Upper lobe of right lung (tissue), 1 donor: ENCODE measurements around the gene TNFRSF11A. TPM values are rescaled to one million over a fixed set of nuclear protein-coding genes. Genes with fewer than 3 reads are reported as not detected.

Source experiments
- ATAC-seq: fragments of 200-7000 bp; cut with Tn5 transposase; one replicate; pipeline ENCODE4 v1.9.1; 2020; ENCODE audit warnings: mild to moderate bottlenecking, moderate library complexity
- DNase-seq: peaks from one replicate; pipeline ENCODE4 v3.0.0-alpha.2; 2020
- H3K27ac ChIP-seq: fragments of 200-600 bp; one replicate; pipeline ENCODE4 v1.8.0; 2022
- H3K27me3 ChIP-seq: fragments of 200-600 bp; one replicate; pipeline ENCODE4 v1.8.0; 2022; ENCODE audit warnings: mild to moderate bottlenecking
- H3K36me3 ChIP-seq: fragments of 200-600 bp; one replicate; pipeline ENCODE4 v1.8.0; 2022
- H3K4me1 ChIP-seq: fragments of 200-600 bp; one replicate; pipeline ENCODE4 v1.8.0; 2022
- H3K4me3 ChIP-seq: fragments of 200-600 bp; one replicate; pipeline ENCODE4 v1.8.0; 2022; ENCODE audit warnings: mild to moderate bottlenecking
- H3K9me3 ChIP-seq: fragments of 200-600 bp; one replicate; pipeline ENCODE4 v1.8.0; 2022
- intact Hi-C: fragments of 100-400 bp; cut with DNase I; formaldehyde crosslinking; loops from one replicate; pipeline ENCODE4 v1.11.0; 2022
- total RNA-seq: library from RNA; stranded (reverse); fragmentation: NEBNext Ultra II Directional; extraction: Animal tissue kit (Norgen Biotek cat#: 25700); gene quantifications from one replicate; pipeline ENCODE4 v1.2.1, GENCODE V29; 2021
- TF ChIP-seq, protein P1 (sequence below): fragments of 200-600 bp; IDR thresholded peaks from one replicate; pipeline ENCODE4 v1.8.0; 2022; ENCODE audit warnings: antibody characterized with exemption
- donor health status: DM: no; HTN: yes; CAD: no; lungs with severe emphysema.

Gene TNFRSF11A
- total RNA-seq, 1 donor from 2014 or later = 2.5 TPM

GRCh38 chr18:62341473-62341872, 16.4 kb downstream of the TNFRSF11A start:
- no peak overlapping the region for H3K4me3 ChIP-seq
- DNase-seq (no peak), ATAC-seq (no peak)
- TF ChIP-seq, protein P1, sequence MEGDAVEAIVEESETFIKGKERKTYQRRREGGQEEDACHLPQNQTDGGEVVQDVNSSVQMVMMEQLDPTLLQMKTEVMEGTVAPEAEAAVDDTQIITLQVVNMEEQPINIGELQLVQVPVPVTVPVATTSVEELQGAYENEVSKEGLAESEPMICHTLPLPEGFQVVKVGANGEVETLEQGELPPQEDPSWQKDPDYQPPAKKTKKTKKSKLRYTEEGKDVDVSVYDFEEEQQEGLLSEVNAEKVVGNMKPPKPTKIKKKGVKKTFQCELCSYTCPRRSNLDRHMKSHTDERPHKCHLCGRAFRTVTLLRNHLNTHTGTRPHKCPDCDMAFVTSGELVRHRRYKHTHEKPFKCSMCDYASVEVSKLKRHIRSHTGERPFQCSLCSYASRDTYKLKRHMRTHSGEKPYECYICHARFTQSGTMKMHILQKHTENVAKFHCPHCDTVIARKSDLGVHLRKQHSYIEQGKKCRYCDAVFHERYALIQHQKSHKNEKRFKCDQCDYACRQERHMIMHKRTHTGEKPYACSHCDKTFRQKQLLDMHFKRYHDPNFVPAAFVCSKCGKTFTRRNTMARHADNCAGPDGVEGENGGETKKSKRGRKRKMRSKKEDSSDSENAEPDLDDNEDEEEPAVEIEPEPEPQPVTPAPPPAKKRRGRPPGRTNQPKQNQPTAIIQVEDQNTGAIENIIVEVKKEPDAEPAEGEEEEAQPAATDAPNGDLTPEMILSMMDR = no peak
- intact Hi-C loops = no loop called here
- H3K36me3 ChIP-seq = no peaks in the 10 kb centered on the region
- no peaks in the 10 kb centered on the region for H3K27me3 ChIP-seq
- no peaks in the 10 kb centered on the region for H3K9me3 ChIP-seq
- H3K4me1 ChIP-seq = no peaks in the 10 kb centered on the region
- no peak overlapping the region for H3K27ac ChIP-seq

DNA sequence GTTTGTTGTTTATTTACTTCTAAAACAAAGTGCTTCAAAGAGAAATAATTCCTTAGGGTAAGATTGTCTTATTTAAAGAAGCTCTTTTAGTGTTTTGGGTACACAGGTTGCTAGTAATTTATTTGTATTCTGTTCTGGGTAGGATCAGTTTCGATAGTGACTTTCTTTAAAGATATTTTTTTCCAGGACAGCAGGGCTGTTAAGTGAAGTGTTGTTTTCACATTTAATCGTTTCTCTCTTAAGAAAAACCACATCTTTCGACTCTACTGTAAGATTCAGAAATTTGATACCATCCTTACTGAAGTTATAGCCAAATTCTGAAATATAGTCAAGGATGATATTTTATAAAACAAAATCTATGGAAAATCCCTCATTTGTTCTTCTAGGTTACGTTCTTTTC, 17.8 kb downstream of the TNFRSF11A start:
- H3K27me3 ChIP-seq = no peaks in the 10 kb centered on the region
- TF ChIP-seq, protein P1 = no peak
- no peak overlapping the region for H3K4me3 ChIP-seq
- H3K36me3 ChIP-seq = no peaks in the 10 kb centered on the region
- H3K4me1 ChIP-seq = no peaks in the 10 kb centered on the region
- ATAC-seq (no peak), DNase-seq (no peak)
- H3K27ac ChIP-seq = no peak overlapping the region
- intact Hi-C loops = no loop called here
- no peaks in the 10 kb centered on the region for H3K9me3 ChIP-seq

DNA sequence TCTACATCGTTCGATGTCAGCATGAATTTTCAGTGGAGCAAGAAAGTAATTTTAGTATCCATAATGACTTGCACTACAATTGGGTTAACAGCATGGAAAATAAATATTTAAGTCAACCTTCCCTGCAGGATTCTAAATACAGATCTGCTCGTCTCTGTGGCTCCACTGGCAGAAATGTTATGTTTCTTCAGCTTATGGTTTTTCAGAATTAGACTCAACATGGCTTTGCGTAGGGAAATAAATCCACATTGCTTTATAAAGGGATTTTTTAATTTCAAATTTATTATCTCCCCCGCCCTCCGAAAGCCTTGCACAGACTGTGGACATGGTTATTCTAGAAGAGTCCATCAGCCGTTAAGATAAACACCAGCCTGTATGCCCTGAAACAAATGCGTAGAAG, 18.2 kb downstream of the TNFRSF11A start:
- Histone ChIP-seq H3K27me3 (no peaks in the 10 kb centered on the region), H3K36me3 (no peaks in the 10 kb centered on the region), H3K4me3 (no peak overlapping the region), H3K4me1 (no peaks in the 10 kb centered on the region), H3K27ac (no peak overlapping the region), H3K9me3 (no peaks in the 10 kb centered on the region)
- DNase-seq (no peak), ATAC-seq (no peak)
- intact Hi-C loops = no loop called here
- TF ChIP-seq, protein P1 = no peak

DNA sequence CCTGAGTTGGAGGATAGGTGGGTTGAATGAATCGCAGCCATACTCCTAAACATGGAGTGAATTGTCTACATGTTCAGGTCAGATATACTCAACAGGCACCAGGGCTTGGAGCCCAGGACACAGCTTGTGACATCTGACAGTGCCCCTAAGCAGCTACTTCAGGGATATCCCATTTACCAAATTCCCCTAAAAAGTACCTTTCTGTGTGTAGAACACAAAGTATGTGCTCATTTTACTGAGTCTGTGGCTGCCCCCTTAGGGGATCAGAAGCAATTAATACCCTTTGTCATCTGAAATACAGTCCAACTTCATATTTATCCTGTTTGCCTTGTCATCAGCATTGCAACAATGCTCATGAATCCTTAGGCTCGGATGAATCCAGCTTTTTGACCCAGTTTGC, 20.8 kb downstream of the TNFRSF11A start:
- H3K27me3 ChIP-seq = no peaks in the 10 kb centered on the region
- no peaks in the 10 kb centered on the region for H3K36me3 ChIP-seq
- H3K27ac ChIP-seq = no peak overlapping the region
- no peak for DNase-seq
- no peaks in the 10 kb centered on the region for H3K4me1 ChIP-seq
- TF ChIP-seq, protein P1 = no peak
- no peaks in the 10 kb centered on the region for H3K9me3 ChIP-seq
- intact Hi-C loops = no loop called here
- ATAC-seq = no peak
- no peak overlapping the region for H3K4me3 ChIP-seq

DNA sequence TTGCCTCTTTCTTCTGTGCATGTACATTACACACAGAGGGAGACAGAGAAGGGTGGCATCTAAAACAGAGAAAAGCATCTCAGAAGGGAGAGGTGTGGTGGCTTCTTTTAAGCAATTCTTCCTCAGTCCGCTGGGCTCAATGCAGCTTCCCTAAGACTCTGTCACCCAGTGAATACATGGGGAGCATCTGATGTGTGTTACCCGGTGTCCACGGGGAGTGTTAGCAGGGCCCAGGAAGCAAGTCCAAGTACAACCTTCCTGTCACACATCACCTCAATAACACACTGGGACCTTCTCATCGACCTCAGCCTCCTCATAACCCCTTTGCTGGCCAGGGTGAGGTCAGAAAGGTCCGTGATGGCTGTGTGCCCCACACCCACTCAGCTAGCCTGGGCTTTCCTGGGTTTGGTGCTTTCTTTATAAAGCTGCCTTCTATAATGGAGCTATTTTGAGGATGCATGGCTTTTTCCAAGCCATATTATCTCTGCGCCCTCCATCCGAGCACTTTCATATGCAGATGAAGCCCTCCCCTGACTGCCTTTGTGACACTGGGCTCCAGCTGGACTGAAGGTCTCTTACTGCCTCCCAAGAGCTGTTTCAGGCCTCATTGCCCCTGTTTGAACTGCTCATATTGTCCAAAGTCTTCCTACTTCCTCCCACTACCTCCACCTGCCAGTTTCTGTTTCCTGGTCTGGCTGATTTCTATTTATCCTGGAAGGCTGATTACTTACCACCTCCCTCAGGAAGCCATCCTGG, 21.4 kb downstream of the TNFRSF11A start:
- Histone ChIP-seq H3K27ac (no peak overlapping the region), H3K4me3 (no peak overlapping the region), H3K27me3 (no peaks in the 10 kb centered on the region), H3K4me1 (no peaks in the 10 kb centered on the region), H3K9me3 (no peaks in the 10 kb centered on the region), H3K36me3 (no peaks in the 10 kb centered on the region)
- ATAC-seq (no peak), DNase-seq (no peak)
- intact Hi-C loops = no loop called here
- TF ChIP-seq, protein P1 = no peak
